Brain microvascular endothelial cell (primary cell): ENCODE data around the gene B4GALT3.
A peak's percentile ranks its signal among the peaks of the same experiment; 100 is the strongest.

ENCODE experiments used
- DNase-seq: peaks from one replicate; pipeline ENCODE4 v3.0.0-alpha.2; 2020
- H3K27ac ChIP-seq: fragments of 250-450 bp; sonication (Bioruptor Pico); 2 replicates; pipeline ENCODE4 v1.5.1; 2020; ENCODE audit warnings: mild to moderate bottlenecking, moderate library complexity
- H3K27me3 ChIP-seq: fragments of 250-450 bp; sonication (Bioruptor Pico); replicated peaks from 2 replicates; pipeline ENCODE4 v1.5.1; 2020; ENCODE audit warnings: mild to moderate bottlenecking
- H3K36me3 ChIP-seq: fragments of 250-450 bp; sonication (Bioruptor Pico); replicated peaks from 2 replicates; pipeline ENCODE4 v1.5.1; 2020; ENCODE audit warnings: mild to moderate bottlenecking
- H3K4me3 ChIP-seq: 2 replicates; pipeline ENCODE4 v1.5.1; 2011; ENCODE audit warnings: low read depth, mild to moderate bottlenecking, control low read depth, low read length, moderate library complexity
- CTCF ChIP-seq: IDR thresholded peaks from 2 replicates; pipeline ENCODE4 v1.5.1; 2011; ENCODE audit warnings: low read depth, mild to moderate bottlenecking, moderate library complexity, low read length, control low read depth, inconsistent platforms; ENCODE audit errors: missing control alignments
- in situ Hi-C: cut with HindIII; loops from 2 replicates; pipeline ENCODE4 v1.10.0; 2017; ENCODE audit warnings: low sequenced_read_pairs, low pct_ligation_motif_present

The B4GALT3 gene

GRCh38 chr1:161137881-161138280, 39.4 kb downstream of the B4GALT3 start:
- no peak for DNase-seq

DNA sequence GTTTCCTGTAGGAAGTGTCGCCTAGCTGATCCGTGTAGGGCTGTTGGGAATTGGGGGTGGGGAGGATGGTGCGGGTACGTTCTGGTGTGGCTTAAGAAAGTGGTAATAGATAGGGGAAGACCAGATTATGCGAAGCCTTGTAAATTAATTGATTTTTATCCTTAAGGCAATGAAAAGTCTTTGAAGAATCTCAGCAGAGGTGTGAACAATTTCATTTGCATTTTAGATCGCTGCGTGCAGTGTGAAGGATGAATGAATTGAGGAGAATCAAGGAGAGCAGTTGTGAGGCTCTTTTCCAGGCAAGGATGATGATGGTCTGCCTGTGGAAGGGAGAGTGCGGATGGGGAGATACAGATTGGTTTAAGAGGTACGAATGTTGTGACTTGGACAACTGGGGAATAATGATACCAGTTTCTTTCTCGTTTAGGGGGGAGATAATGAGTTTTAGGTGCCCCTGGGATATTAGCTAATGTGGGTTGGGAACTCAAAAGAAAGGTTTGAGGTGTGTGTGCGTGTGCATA, 44.0 kb downstream of the B4GALT3 start:
- in situ Hi-C loops = loop anchor here (25.0 kb wide), 1 partner anchor 96 kb away; the partner anchor contains the start of genes TSTD1 and USF1

More at GRCh38 chr1:161137881-161138280, 39.4 kb downstream of the B4GALT3 start:
- no peak for TF ChIP-seq CTCF
- Histone ChIP-seq H3K27ac (no peak overlapping the region), H3K27me3 (no peaks in the 10 kb centered on the region), H3K36me3 (no peaks in the 10 kb centered on the region), H3K4me3 (no peak overlapping the region)
- in situ Hi-C loops = loop anchor here (25.0 kb wide), 1 partner anchor 101 kb away; the partner anchor contains the start of genes TSTD1 and USF1

GRCh38 chr1:161132410-161133219, 44.7 kb downstream of the B4GALT3 start, which contains the start of gene DEDD:
TSS of gene DEDD (minus strand) at chr1:161132667. CDS start at chr1:161124462, 8,205 bp downstream.
- peak within 1 kb of the TSS; percentile 92 for H3K4me3 ChIP-seq
- H3K36me3 ChIP-seq = peaks cover 7% of the 10 kb centered on the region
- DNase-seq = peak; percentile 94
- H3K27ac ChIP-seq = peak within 1 kb of the TSS; percentile 94
- in situ Hi-C loops = loop anchor here (25.0 kb wide), 1 partner anchor 95 kb away; the partner anchor contains the start of genes TSTD1 and USF1
- no peak for TF ChIP-seq CTCF
- no peaks in the 10 kb centered on the region for H3K27me3 ChIP-seq

More for the DNA sequence above, 44.0 kb downstream of the B4GALT3 start:
- no peak for TF ChIP-seq CTCF
- Histone ChIP-seq H3K36me3 (peaks cover 7% of the 10 kb centered on the region), H3K27ac (peak overlapping the region; percentile 94), H3K4me3 (peak overlapping the region; percentile 92), H3K27me3 (no peaks in the 10 kb centered on the region)
- DNase-seq = no peak

- peaks cover 11% of the 10 kb centered on the region for H3K36me3 ChIP-seq
- no peak for DNase-seq
- peak overlapping the region; percentile 92 for H3K4me3 ChIP-seq
- peak overlapping the region; percentile 94 for H3K27ac ChIP-seq
- in situ Hi-C loops = loop anchor here (25.0 kb wide), 1 partner anchor 94 kb away; the partner anchor contains the start of genes TSTD1 and USF1
- TF ChIP-seq CTCF = no peak
- H3K27me3 ChIP-seq = no peaks in the 10 kb centered on the region
Observed at GRCh38 chr1:161131523-161132409, 45.5 kb downstream of the B4GALT3 start.

DNA sequence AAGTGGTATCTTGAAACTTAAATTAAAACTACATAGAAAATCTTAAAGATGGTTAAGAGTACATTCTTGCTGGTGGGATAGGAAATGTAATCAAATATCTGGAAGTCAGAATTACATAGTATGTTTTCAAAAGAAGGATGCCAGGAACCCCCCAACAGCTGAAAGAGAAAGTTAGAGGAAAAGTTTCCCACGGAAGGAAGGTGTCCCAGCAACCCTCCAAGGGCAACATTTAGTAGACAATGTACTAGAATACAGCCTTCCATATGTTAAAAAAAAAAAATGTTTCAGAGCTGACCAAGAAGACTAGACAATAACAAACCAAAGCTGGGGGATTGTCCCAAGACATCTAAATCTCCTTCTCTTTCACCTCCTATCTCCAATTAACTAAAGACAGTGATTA, 47.0 kb downstream of the B4GALT3 start:
- no peak for TF ChIP-seq CTCF
- no peak overlapping the region for H3K4me3 ChIP-seq
- H3K27me3 ChIP-seq = no peaks in the 10 kb centered on the region
- H3K27ac ChIP-seq = no peak overlapping the region
- in situ Hi-C loops = loop anchor here (25.0 kb wide), 1 partner anchor 93 kb away; the partner anchor contains the start of genes TSTD1 and USF1
- DNase-seq = no peak
- peaks cover 21% of the 10 kb centered on the region for H3K36me3 ChIP-seq
